GM18526 (cell line): ENCODE results near the gene AGPAT4.

Experiments
- POLR2A ChIP-seq: IDR thresholded peaks from 3 replicates; pipeline ENCODE4 v1.6.1; 2011; ENCODE audit not compliant: insufficient read length; ENCODE audit errors: extremely low read depth

The AGPAT4 gene

GRCh38 chr6:161284653-161285052, 10.8 kb upstream of the AGPAT4 start:
- TF ChIP-seq POLR2A = no peak

- no peak for TF ChIP-seq POLR2A
Measured at GRCh38 chr6:161281092-161281491, 7.2 kb upstream of the AGPAT4 start.

DNA sequence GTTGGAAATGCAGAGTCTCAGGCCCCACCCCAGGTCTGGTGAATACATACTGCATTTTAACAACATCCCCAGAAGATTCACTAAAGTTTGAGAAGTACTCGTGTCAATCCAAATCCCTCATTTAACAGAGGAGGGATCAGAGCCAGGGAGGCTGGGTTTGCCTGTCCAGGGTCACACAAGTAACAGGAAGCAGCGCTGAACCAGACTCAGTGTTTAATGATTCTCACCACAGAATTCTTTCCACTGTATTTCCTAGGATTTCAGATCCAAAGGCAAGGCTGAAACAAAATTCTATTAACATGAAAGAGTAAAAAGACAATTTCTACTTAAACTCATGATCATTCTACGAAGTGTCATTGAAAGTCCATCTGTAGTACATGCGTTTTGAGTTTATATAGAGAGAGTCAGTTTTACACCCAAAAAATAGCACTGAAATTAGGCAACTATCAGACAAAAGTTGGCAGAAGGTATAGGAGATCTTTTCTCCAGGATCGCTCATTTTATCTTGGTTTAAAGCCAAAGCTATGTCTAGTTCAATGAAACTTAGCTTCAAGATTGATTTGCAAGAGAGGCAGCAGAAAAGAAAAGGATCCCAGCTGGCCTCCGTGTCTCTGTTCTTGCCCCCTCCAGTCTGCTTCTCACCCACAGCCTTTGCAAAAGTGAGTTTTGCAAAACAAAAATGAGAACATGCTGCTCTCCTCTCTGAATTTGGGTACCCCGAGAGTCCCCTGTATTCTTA, 6.0 kb upstream of the AGPAT4 start:
- no peak for TF ChIP-seq POLR2A

DNA sequence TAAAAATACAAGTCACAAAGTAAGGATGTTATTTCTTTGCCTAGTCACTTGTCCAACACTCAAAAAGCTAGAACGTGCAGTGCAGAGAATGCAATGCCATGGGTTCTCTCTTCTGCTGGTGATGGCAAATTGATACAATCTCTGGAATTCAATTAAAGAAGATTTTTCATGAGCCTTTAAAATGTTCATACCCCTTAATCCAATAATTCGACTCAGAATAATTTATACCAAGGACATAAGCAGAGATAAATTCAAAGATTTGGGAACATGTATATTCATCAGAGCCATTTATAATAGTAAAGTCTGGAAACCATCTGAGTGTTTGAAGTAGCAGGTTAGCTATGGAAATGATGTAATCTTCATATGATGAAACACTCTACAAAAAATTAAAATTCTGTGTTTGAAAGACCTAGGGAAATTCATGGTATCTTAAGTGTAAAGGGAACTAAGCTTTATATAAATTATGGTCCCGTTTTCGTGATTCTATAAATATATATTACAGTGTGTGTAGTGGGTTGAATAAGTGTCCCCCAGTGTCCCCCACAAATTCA, 2.8 kb upstream of the AGPAT4 start:
- TF ChIP-seq POLR2A = no peak

DNA sequence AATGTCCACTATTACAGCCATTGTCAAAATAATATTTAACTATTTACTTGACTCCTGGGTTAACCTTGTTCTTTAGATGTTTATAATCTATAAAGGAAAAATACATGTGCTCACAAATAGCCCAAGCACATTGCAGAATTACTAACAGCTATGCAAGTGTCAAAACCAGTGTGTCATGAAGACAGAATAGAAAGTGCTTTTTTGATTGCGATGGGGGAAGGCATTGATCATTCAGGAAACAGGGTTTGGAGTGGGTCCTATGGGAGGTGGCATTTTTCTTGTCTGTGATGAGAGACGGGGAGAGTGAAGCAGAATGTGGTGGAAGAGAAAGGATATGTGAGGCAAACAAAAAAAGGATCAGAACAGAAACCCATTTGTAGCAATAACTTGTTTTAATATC, 1.0 kb upstream of the AGPAT4 start:
- no peak for TF ChIP-seq POLR2A

DNA sequence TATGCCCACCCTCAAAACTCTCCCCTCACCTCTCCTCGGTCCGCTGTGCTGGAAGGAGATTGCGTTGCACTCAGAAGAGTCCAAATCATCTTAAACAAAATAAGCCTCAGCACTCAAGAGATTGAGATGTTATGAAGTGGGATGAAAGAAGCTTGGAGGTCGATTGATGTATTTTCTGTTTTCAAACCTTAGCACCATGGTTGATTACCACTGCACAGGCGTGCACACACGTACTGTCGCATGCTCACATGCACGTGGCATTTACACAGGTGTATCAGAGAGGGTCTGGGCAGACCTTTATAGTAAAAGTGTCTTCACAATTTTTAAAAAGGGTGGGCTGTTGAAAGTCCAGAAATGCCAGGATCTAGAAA, 612 bp upstream of the AGPAT4 start:
- TF ChIP-seq POLR2A = no peak

DNA sequence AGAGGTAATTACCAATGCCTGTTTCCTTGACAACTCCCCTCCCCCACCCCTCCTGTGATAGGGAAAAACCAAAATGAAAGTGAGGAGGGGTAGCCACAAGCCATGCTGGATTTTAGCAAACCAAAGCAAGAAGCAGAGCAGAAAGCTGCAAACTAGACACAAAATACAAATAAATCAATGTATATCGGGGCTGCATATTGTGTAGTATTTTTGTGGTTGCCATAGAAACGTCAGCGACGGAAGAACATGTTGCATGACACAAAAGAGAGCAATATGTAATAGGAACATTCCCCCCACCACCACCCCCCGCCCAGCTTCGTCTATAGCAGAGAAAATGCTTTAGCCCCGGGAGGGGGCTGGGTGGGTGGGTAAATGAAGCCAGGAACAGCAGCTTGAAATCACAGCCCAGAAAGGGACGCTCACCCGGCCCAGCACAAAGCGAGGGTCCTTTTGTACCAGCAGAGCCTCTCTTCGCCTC, 548 bp downstream of the AGPAT4 start:
- TF ChIP-seq POLR2A = no peak

DNA sequence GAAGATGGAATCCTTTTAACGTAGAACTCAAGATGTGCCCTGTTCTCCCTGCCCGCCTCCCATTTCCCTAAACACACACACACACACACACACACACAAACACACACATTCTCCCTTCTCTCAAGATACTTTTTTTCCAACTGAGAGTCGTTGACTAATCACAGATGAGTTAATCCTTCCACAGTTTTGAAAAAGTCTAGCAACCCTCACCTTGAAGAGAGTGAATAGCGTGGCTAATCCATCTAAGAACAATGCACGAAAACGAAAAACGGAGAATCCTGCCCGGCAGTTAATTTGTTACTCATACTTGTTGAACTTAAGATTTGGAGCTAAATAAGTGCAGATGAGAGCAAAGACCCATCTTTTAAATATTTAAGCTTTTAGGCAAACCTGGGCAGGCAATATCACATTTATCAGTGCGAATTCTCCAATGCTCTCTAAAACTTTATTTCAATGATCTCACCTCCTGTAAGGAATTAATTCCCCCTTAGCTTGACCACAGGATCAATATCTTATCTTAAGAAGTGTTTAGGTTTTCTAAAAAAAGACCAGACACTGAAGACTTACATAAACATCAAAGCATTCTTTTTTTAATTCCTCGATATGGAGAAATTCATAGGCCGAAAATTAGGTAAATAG, 1.1 kb downstream of the AGPAT4 start:
- no peak for TF ChIP-seq POLR2A

DNA sequence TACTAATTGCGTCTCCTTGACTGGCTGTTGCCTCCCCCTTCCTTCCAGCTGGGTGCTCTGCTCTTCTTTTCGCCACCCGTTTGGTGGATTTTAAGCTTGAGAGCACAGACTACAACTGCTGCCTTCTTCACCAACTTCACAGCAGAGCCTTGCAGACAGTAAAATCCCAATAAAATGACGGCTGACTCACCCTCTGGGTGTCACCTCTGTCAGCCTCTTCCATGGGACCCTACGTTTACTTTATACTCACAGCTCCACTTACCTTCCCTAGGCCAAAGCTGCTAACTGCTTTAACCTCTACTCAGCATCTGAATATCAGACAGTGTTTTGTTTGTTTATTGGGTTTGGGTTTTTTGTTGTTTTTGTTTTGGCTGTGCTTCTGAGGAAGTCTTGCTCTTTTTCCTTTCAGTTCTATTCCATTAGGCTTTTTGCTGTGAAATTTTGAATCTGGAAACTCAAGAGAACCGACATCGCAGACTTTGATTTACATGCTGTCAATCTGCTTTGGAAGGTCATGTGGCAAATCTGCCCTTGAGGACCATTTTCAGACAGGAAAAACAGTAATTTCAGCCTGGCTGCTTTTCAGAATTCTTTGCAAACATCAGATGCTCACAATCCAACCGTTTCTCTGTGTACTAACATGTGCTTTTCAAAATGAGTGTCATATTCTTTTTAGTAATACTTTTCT, 2.4 kb downstream of the AGPAT4 start:
- no peak for TF ChIP-seq POLR2A

DNA sequence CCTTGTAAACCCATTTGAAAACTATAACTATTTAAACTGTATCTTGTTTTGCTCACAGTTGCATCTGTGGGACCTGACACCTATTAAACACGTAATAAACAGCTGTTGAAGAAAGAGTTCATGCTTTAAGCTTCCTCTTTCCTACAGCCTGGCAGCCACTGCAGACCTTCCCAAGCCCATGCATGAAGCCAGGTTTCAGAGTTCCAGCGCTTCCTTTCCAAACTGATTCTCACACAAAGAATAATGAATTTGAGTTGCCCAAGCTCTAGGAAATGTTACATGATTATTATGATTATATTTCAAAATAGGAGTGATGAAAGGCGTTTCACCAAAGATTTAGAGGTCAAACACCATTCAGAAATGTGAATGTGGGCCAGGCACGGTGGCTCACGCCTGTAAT, 3.7 kb downstream of the AGPAT4 start:
- no peak for TF ChIP-seq POLR2A

DNA sequence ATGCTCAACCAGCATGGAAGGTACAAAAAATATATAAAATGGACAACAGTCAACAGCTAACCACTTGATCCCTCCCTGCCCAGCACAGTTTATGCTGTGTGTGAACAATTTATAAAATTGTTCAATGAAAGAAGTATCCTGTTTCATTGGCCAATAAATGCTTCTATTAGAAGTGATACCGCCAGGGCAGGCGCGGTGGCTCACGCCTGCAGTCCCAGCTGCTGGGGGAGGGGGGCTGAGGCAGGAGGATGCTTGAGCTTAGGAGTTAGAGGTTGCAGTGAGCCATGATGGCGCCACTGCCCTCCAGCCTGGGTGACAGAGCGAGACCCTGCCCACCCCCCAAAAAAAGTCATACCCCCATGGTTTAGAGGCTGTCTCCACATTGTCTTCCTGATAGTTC, 4.6 kb downstream of the AGPAT4 start:
- no peak for TF ChIP-seq POLR2A

DNA sequence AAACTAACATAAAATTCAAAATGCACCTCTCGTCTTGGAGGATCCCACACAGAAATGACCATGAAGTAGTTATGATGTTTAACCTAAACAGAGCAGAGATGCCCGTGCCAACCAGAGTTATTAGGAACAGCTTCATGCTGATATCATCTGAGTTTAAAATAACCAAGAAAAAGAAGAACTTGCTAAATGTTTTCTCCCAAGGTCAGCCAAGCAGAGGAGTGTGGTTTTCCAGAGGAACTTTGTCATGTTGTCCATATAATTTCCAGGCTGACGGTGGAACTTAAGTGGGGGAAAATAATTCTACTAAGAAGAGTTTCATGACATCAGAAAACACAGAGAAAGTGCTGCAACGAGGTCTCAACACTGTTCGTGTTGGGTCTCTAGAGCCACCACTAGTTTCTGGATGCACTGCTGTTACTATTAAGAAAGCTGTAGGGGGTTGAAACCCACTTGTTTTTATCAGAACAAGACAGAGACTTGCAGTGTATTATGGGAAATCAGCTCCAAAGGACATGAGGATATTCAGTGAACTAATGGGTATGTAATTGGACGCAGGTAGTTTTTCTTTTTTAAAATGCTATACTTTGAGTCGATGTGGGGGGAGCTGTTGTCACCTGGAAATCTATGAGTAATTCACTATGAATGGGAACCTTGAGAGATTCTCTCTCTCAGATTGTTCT, 5.2 kb downstream of the AGPAT4 start:
- no peak for TF ChIP-seq POLR2A

DNA sequence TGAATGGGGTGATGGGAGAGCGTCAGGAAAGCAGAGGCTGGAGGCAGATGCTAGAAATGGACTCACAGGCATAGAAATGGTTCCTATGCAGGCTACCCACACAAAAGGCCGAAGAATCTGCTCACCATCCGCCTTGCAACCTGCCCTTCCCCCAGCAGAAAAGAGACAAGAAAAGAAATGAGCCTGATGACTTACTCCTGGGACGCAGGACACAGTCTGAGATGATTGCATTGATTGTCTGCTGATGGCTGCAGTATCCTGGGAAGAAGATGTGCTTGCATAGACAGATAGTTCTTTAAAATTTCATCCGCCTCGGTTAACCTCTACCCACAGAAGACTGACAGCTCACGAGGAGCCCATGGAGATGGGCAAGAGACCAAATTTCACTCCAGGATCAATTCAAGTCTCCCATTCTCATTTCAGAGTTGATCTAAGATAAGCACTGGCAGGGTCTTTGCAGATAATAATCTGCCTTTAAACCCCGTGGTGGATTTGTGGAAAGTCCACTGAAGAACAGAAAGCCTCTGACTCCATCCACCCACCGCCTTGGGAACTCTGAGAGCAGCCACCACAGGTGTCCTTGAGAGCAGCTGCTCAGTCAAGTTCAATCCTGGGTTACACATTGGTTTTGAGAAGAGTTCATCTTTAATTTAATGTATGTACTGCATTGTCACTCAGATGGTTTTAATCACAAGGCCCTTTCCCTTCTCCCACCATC, 7.2 kb downstream of the AGPAT4 start:
- TF ChIP-seq POLR2A = no peak

DNA sequence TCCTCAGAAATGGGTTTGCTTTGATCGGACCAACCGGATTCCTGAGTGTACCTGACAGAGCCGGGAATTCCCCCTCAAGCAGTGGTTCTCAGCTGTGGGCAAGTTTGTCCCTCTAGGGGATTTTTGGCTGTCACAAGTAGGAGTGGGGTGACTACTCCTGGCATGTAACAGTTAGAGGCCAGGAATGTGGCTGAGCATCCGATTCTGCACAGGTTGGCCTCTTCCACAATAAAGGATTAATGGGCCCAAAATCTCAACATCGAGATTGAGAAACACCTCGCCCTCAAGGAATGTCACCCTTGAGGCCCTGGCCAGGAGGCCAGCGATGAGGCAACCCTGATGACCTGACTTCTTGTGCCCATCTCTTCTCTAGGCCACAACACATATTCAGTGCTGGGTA, 7.9 kb downstream of the AGPAT4 start:
- no peak for TF ChIP-seq POLR2A

GRCh38 chr6:161265554-161265953, 8.3 kb downstream of the AGPAT4 start:
- no peak for TF ChIP-seq POLR2A
